Uterine smooth muscle cell (primary cell): ENCODE results near the gene VOPP1. TPM values are rescaled to one million over a fixed set of nuclear protein-coding genes. Genes with fewer than 3 reads are reported as not detected.

Experiments
- total RNA-seq: library from RNA; depleted of rRNA; stranded (reverse); fragments of >200 nt; gene quantifications from 2 replicates; pipeline ENCODE4 v1.2.3, GENCODE V29; 2014

VOPP1 gene, protein sequence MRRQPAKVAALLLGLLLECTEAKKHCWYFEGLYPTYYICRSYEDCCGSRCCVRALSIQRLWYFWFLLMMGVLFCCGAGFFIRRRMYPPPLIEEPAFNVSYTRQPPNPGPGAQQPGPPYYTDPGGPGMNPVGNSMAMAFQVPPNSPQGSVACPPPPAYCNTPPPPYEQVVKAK
- total RNA-seq = 93.7 and 104 TPM in 2 replicates

DNA sequence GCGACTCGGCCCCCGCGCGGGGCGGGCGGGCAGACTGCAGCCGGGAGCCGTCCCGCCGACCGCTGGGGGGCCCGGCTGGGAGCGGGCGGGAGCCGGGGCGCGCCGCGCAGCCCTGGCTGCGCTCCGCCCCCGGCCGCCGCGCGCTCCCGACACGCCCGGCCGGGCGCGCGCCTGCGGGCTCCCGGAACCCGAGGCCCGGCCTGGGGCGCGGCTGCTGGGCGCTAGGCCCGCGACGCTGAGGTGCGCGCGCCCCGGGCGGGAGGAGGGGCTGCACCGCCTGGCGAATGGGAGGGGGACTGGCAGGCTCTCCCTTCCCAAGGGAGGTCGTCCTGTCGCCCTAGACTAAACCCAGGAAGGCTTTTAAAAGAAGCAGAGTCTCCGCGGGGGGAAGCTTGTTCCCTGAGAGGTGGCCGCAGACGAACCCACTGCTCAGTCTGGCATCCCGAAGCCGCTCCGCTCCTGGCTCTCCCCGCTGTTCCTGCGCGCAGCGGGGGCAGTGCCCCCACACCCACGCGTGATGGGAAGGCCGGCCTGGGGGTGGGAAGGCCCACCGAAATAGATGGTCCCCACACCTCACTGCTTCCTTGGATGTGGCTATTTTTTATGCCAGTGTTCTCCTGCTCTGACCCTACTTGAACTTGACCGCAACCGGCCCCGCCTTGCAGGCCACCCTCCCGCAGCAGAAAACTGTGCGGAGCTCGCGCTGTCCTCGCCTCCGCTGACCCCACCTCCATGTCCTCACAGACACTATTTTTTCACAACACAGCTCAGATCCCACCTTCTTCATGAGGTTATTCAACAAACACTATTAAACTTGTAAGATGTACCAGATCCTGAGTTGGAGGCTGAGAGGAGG lies at the start of gene VOPP1:
VOPP1 (minus strand) TSS at position 125 of the 856 bp plus-strand sequence. CDS start 178 bp downstream, outside the sequence.

Other genes starting within 250 kb of the VOPP1 start
- 20.0 and 27.6 TPM in 2 replicates for gene LANCL2, start 207.2 kb downstream of the VOPP1 start, total RNA-seq